GM21619 (cell line): Measurements from ENCODE around the gene CEP170.

ENCODE experiments used
- ATAC-seq: cut with Tn5 transposase; IDR thresholded peaks from one replicate; pipeline ENCODE4 v1.9.1; 2021; ENCODE audit not compliant: unreplicated experiment

Gene CEP170

GRCh38 chr1:243268751-243269460 lies 13.8 kb upstream of the CEP170 start:
- ATAC-seq = no peak

- ATAC-seq = no peak
Measured at GRCh38 chr1:243267914-243268653, 13.0 kb upstream of the CEP170 start.

- ATAC-seq = no peak
Measured at GRCh38 chr1:243267471-243267880, 12.4 kb upstream of the CEP170 start.

GRCh38 chr1:243266231-243266630 lies 11.2 kb upstream of the CEP170 start:
- no peak for ATAC-seq

- ATAC-seq = peak; percentile 68
Measured at GRCh38 chr1:243264717-243265116, 9.6 kb upstream of the CEP170 start.

GRCh38 chr1:243261390-243261789 lies 6.3 kb upstream of the CEP170 start:
- ATAC-seq = no peak

- ATAC-seq = no peak
Measured at GRCh38 chr1:243260221-243260880, 5.3 kb upstream of the CEP170 start.

- ATAC-seq = no peak
Measured at GRCh38 chr1:243258731-243259130, 3.6 kb upstream of the CEP170 start.

GRCh38 chr1:243257189-243257588 lies 2.1 kb upstream of the CEP170 start:
- no peak for ATAC-seq

GRCh38 chr1:243256590-243256989 lies 1.5 kb upstream of the CEP170 start:
- ATAC-seq = no peak

- peak; percentile 69 for ATAC-seq
Measured at GRCh38 chr1:243255791-243256512, 871 bp upstream of the CEP170 start, which contains the start of gene SDCCAG8. SDCCAG8 (plus strand) TSS chr1:243256041; CDS start chr1:243256174, 133 bp downstream.

GRCh38 chr1:243254233-243254926 lies 701 bp downstream of the CEP170 start:
- peak; percentile 17 for ATAC-seq

- ATAC-seq = no peak
Measured at GRCh38 chr1:243253926-243254232, 1.2 kb downstream of the CEP170 start.

- no peak for ATAC-seq
Measured at GRCh38 chr1:243253211-243253925, 1.7 kb downstream of the CEP170 start.

- ATAC-seq = no peak
Measured at GRCh38 chr1:243251539-243251938, 3.5 kb downstream of the CEP170 start.

- no peak for ATAC-seq
Measured at GRCh38 chr1:243250102-243250501, 5.0 kb downstream of the CEP170 start.

GRCh38 chr1:243249214-243249613 lies 5.9 kb downstream of the CEP170 start:
- no peak for ATAC-seq

GRCh38 chr1:243247901-243248300 lies 7.2 kb downstream of the CEP170 start:
- ATAC-seq = no peak

- no peak for ATAC-seq
Measured at GRCh38 chr1:243246916-243247315, 8.2 kb downstream of the CEP170 start.

GRCh38 chr1:243244432-243244841 lies 10.6 kb downstream of the CEP170 start:
- ATAC-seq = peak; percentile 47
